ENCODE data around the gene VWA3B.
"Not testable (repeated sequence)": the region's sequence is repeated elsewhere in the genome, so short reads cannot be mapped to it uniquely, and the experiment has no call there.

Gene VWA3B

GRCh38 chr2:98295721-98296414, 208.9 kb downstream of the VWA3B start:
- DNase-seq (ENCODE audit: low read depth in 1 of 2, low spot score in 1 of 2) = no peak

GRCh38 chr2:98296440-98296839, 209.5 kb downstream of the VWA3B start:
- DNase-seq (ENCODE audit: low read depth in 1 of 2, low spot score in 1 of 2) = no peak

DNA sequence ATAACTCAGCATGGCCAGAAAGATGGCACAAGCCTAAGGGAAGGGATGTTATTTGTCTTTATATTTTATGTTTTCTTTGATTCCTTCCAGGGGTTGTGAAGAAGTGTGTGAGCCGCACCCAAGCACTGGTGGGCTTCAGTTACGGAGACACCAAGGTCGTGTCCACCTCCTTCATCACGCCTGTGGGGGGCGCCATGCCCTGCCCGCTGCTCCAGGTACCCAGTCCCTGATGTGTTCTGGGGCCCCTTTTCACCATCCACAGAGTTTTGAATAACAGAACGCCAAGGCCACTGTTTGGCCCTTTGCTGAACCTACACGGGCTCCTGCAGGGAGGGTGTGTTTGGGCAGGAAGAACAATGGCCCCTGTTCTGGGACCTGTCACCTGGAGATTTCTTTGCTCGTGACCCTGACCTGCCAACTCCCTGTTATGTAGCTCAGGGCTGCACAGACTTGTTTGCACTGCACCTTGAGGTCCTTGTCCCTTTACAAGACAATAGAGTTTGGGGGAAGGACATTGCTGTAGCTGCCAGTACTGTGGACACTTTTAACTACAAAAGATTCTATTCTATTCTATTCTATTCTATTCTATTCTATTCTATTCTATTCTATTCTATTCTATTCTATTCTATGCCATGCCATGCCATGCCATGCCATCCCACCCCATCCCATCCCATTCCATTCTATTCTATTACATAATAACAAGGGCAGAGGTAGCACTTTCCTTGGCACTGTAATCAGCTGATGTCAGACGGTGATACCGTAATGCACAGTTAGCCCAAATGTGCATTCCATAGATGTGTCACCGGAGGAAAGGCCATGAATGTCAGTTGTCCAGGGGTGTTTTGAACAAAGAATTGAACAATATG, 211.1 kb downstream of the VWA3B start:
- DNase-seq (ENCODE audit: low read depth in 1 of 2, low spot score in 1 of 2) = no peak

- no peak for DNase-seq (ENCODE audit: low read depth in 1 of 2, low spot score in 1 of 2)
Measured at GRCh38 chr2:98298683-98299164, 211.8 kb downstream of the VWA3B start.

DNA sequence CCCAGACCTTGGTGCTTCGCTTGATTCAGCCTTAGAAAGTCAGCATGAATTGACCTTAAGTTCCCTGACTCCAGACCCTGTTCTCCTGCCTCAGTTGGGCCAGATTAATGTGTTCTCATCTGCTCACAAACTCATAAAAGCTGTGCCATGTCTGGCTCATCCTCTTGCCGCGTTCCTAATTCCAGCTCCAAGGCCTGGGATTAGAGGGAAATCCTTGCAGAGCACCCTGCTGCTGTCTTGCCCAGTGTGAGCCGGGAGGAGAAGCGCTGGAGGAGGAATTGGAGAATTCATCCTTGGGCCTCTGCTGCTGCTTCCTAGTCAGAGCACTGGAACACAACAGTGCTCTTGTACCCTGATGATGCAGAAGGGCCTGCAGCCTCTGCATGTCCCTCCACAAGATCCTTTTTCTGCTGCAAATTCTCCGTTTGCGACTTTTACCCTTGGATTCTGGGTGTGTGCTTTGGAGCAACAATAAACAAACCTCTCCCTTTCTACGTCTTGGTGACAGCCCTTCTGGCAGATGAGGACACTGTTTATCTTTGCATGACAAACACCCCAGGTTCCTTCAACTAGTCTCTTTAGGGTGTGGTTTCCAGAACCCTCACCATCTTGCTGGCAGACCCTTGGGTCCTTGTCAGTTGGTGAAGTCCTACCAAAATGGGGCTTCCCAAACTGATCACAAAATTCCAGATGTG, 212.4 kb downstream of the VWA3B start:
- DNase-seq (ENCODE audit: low read depth in 1 of 2, low spot score in 1 of 2) = no peak

GRCh38 chr2:98300141-98300874, 213.3 kb downstream of the VWA3B start:
- no peak for DNase-seq (ENCODE audit: low read depth in 1 of 2, low spot score in 1 of 2)

GRCh38 chr2:98301469-98301868, 214.5 kb downstream of the VWA3B start:
- no peak for DNase-seq (ENCODE audit: low read depth in 1 of 2, low spot score in 1 of 2)

- DNase-seq (ENCODE audit: low read depth in 1 of 2, low spot score in 1 of 2) = not testable (repeated sequence)
Measured at GRCh38 chr2:98307131-98307696, 220.2 kb downstream of the VWA3B start.

DNA sequence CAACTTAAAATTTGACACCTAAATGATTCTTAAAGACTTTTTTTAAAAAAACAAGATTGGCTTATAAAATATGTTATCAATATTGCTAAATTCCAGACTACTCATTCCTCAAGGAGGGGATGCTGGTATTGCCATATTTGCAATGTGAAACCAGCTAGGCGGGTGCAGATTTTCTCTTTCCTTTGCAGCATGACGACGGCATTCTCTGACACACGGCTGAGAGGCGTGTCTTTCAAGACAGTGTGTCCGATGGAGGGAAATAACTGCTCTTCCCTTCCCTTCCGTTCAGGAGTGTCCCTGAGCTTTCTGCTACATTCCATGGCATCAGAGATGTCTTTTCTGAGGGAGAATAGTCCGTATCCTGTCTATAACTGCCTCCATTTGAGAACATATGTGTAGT, 221.1 kb downstream of the VWA3B start:
- DNase-seq (ENCODE audit: low read depth in 1 of 2, low spot score in 1 of 2) = no peak

DNA sequence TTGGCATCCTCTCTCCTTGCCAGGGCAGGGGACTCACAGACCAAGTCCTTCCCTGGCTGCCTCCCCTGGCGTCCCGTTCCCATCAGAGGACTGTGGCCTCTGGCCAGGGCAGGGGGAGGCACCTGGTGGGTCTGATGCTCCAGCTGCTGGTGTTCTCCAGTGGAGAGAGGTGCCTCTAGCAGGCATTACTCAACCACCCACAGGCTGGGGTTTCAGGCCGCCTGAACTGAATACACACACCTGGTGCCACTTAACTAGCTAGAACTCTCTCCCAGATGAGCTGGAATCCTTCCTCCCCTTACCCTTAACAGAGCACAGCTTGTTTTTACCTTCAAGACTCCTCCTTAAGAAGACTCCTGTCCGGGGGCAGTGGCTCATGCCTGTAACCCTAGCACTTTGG, 221.6 kb downstream of the VWA3B start:
- no peak for DNase-seq (ENCODE audit: low read depth in 1 of 2, low spot score in 1 of 2)

DNA sequence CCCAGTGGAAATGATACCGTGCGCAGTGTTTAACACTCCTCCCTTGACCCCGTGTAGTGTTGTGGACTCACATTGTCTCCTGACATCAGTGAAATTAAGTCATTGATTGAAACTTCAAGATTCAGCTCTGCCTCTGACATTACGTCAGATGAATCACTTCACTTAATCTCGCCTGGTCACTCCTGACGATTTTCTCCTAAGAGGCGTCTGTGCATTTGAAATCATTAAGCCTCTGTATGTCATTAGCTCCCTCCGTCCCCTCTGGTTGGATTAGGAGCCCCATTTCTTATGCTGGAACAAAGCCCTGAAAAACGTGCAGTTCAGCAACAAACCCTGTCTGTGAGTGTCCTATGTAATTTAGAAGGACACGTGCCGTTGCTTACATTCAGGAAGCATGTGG, 222.6 kb downstream of the VWA3B start:
- no peak for DNase-seq (ENCODE audit: low read depth in 1 of 2, low spot score in 1 of 2)

DNA sequence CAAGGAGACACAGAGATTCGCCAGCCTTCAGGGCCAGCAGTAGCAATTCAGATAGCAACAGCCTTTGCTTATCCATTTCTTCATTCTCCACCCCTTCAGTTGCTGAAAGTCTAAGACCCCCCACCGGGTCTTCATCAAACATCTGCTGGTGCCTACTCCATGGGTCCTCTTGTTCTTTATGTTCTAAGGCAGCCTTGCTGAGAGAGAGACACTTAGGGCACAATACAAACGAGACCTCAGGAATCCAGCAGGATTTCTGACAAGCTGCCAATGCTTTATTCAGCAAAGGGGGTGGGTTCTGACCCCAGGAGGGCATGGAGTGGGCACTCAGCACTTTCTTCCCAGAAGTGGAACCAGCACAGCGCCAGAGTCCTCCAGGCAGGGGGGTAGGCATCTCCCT, 223.0 kb downstream of the VWA3B start:
- DNase-seq (ENCODE audit: low read depth in 1 of 2, low spot score in 1 of 2) = no peak

- no peak for DNase-seq (ENCODE audit: low read depth in 1 of 2, low spot score in 1 of 2)
Measured at GRCh38 chr2:98311090-98311489, 224.1 kb downstream of the VWA3B start.

DNA sequence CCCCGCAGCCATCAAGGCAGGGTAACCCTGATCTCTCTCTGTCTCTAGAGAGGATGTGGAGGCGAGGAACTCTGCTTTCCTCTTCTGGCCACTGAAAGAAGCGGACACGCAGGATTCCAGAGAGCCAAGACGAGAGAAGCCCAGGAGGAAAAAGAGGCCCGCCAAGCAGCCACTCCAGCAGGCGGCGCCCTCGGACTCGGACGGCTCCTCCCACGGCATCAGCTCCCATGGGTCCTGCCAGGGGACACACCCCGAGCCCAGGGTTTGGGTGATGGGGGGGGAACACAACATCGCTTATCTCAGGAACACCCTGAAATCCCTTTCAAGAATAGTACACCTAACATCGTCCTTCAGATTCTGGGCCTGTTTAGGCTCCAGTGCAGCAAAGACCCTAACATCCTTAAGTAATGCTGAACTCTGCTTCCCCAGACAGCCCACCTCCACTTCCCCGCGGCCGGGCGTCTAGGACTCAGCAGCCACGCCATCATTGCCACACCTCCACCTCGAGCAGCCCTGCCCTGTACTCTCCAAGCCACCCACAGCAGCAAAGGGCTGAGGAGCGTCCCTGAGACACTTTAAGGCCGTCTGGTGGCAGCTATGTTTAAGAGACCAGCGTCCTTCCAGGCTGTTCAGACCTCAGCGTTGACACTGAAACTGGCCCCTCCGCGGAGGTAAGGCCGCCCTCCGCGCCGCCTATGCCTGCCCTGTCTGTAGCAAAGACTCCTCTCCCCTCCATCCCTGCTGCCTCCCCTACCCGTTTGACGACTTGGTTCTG, 225.0 kb downstream of the VWA3B start:
- no peak for DNase-seq (ENCODE audit: low read depth in 1 of 2, low spot score in 1 of 2)

DNA sequence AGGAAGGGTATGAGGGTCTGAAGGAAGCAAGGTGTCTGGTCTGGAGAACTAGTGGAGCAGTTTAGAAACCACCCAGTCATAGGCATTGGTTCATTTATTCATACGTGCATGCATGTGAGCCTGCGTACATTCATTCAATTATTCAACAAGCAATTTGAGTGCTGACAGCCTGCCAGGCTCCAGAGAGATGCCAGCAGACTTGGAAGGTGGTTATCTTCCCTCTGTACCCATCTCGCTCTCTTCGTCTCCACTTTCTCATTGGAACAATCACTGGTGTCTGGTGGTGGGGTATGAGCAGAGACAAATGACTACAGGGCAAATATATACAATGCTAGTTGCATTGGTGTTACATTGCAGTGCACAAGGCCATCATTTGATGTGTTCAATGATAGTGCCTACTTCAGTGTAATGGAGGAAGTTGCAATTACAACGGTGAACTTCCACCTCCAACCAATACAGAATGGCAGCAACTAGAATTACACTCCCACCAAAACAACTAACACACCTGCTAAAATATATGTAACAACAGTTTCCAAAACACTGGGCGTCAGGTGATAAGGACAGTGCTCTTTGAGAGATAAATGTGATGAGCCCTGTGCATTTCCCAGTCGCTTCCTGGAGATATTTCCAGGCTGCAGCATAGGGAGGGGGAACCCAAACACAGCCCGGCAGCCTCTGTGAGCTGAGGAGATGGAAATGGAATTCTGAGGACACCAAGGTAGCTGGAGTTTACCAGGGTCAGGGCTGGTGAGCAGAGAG, 226.7 kb downstream of the VWA3B start:
- no peak for DNase-seq (ENCODE audit: low read depth in 1 of 2, low spot score in 1 of 2)

GRCh38 chr2:98314251-98314650, 227.3 kb downstream of the VWA3B start:
- DNase-seq (ENCODE audit: low read depth in 1 of 2, low spot score in 1 of 2) = no peak

- DNase-seq (ENCODE audit: low read depth in 1 of 2, low spot score in 1 of 2) = no peak
Measured at GRCh38 chr2:98315957-98316356, 229.0 kb downstream of the VWA3B start.

- no peak for DNase-seq (ENCODE audit: low read depth in 1 of 2, low spot score in 1 of 2)
Measured at GRCh38 chr2:98317214-98317613, 230.2 kb downstream of the VWA3B start.

DNA sequence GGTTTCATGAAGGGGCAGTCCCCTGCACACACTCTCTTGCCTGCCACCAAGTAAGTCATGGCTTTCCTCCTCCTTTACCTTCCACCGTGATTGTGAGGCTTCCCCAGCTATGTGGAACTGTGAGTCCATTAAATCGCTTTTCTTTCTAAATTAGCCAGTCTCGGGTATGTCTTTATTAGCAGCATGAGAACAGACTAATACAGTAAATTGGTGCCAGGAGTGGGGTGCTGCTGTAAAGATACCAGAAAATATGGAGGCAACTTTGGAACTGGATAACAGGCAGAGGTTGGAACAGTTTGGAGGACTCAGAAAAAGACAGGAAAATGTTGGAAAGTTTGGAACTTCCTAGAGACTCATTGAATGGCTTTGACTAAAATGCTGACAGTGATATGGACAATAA, 233.2 kb downstream of the VWA3B start:
- not testable (repeated sequence) for DNase-seq (ENCODE audit: low read depth in 1 of 2, low spot score in 1 of 2)

Data from activated CD4-positive, alpha-beta T cell treated with anti-CD3 and anti-CD28 coated beads, Interleukin-2, amount 50 U/mL, for 24 hours (primary cell).